Liver (tissue), 9 donors: Measurements from ENCODE around the gene GRAMD2B. TPM values are rescaled to one million over a fixed set of nuclear protein-coding genes. Genes with fewer than 3 reads are reported as not detected.

Source experiments
- DNase-seq: peaks from one replicate; pipeline ENCODE4 v3.0.0-alpha.2; 2017; ENCODE audit warnings: low spot score
- H3K27ac ChIP-seq, 2 donors: one replicate each; pipeline ENCODE4 v1.7.0; 2013; ENCODE audit warnings: inconsistent platforms in 2 of 2, low read length in 2 of 2, control low read depth in 1 of 2, low read depth in 1 of 2, mild to moderate bottlenecking in 1 of 2
- H3K27me3 ChIP-seq, 4 donors: one replicate each; pipeline versions ENCODE4 v1.6.1 to v1.7.0; 2013; ENCODE audit warnings: low read length in 3 of 4, inconsistent platforms in 1 of 4, mild to moderate bottlenecking in 1 of 4, moderate library complexity in 1 of 4; ENCODE audit not compliant: control insufficient read depth in 4 of 4, insufficient read depth in 4 of 4
- H3K36me3 ChIP-seq, 4 donors: one replicate each; pipeline versions ENCODE4 v1.6.1 to v1.7.0; 2013; ENCODE audit warnings: low read length in 3 of 4, mild to moderate bottlenecking in 3 of 4, low read depth in 1 of 4, moderate library complexity in 1 of 4; ENCODE audit not compliant: control insufficient read depth in 4 of 4, insufficient read depth in 3 of 4
- H3K4me1 ChIP-seq, 4 donors: one replicate each; pipeline versions ENCODE4 v1.6.1 to v1.7.0; 2013; ENCODE audit warnings: low read length in 3 of 4, mild to moderate bottlenecking in 3 of 4, moderate library complexity in 1 of 4; ENCODE audit not compliant: control insufficient read depth in 4 of 4, insufficient read depth in 4 of 4
- H3K4me3 ChIP-seq, 3 donors: one replicate each; pipeline versions ENCODE4 v1.6.1 to v1.7.0; 2013; ENCODE audit warnings: low read length in 3 of 3, control low read depth in 1 of 3, low read depth in 1 of 3, mild to moderate bottlenecking in 1 of 3
- H3K9ac ChIP-seq, 2 donors: one replicate each; pipeline ENCODE4 v1.7.0; 2013; ENCODE audit warnings: low read length in 2 of 2, mild to moderate bottlenecking in 2 of 2, moderate library complexity in 2 of 2, control low read depth in 1 of 2, low read depth in 1 of 2
- H3K9me3 ChIP-seq, 4 donors: one replicate each; pipeline versions ENCODE4 v1.6.1 to v1.7.0; 2013; ENCODE audit warnings: low read length in 3 of 4; ENCODE audit not compliant: control insufficient read depth in 4 of 4
- ATF3 ChIP-seq: IDR thresholded peaks from 2 replicates; pipeline ENCODE4 v1.6.1; 2016; ENCODE audit warnings: antibody characterized with exemption
- CTCF ChIP-seq: fragments of 150-350 bp; IDR thresholded peaks from 2 replicates; pipeline ENCODE4 v1.5.1; 2017; ENCODE audit warnings: improper control_type of control experiment, low read depth, low read length; ENCODE audit not compliant: missing input control
- EGR1 ChIP-seq, 2 donors: IDR thresholded peaks; 2 replicates each; pipeline ENCODE4 v1.6.1; 2016 to 2018; ENCODE audit warnings: antibody characterized with exemption in 2 of 2, low read depth in 2 of 2
- FOXA1 ChIP-seq: IDR thresholded peaks from 2 replicates; pipeline ENCODE4 v1.6.1; 2016; ENCODE audit warnings: antibody characterized with exemption
- FOXA2 ChIP-seq: IDR thresholded peaks from 2 replicates; pipeline ENCODE4 v1.6.1; 2016; ENCODE audit warnings: antibody characterized with exemption
- GABPA ChIP-seq, 2 donors: IDR thresholded peaks in 1 of 2; conservative IDR thresholded peaks in 1 of 2; 2 replicates each; pipeline ENCODE4 v1.6.1; 2016; ENCODE audit warnings: antibody characterized with exemption in 2 of 2, mild to moderate bottlenecking in 1 of 2, moderate library complexity in 1 of 2
- HNF4A ChIP-seq, 2 donors: conservative IDR thresholded peaks; 2 replicates each; pipeline ENCODE4 v1.6.1; 2016; ENCODE audit warnings: antibody characterized with exemption in 2 of 2, mild to moderate bottlenecking in 2 of 2
- HNF4G ChIP-seq: IDR thresholded peaks from 2 replicates; pipeline ENCODE4 v1.6.1; 2016; ENCODE audit warnings: antibody characterized with exemption
- JUND ChIP-seq, 2 donors: IDR thresholded peaks; 2 replicates each; pipeline ENCODE4 v1.6.1; 2016; ENCODE audit warnings: antibody characterized with exemption in 2 of 2
- MAX ChIP-seq: IDR thresholded peaks from 2 replicates; pipeline ENCODE4 v1.6.1; 2016; ENCODE audit warnings: antibody characterized with exemption
- NR2F2 ChIP-seq: IDR thresholded peaks from 2 replicates; pipeline ENCODE4 v1.6.1; 2016; ENCODE audit warnings: antibody characterized with exemption
- RAD21 ChIP-seq, 2 donors: IDR thresholded peaks; 2 replicates each; pipeline ENCODE4 v1.6.1; 2016; ENCODE audit warnings: antibody characterized with exemption in 2 of 2, mild to moderate bottlenecking in 2 of 2
- REST ChIP-seq: IDR thresholded peaks from 2 replicates; pipeline ENCODE4 v1.6.1; 2016; ENCODE audit warnings: antibody characterized with exemption, mild to moderate bottlenecking
- RXRA ChIP-seq, 2 donors: IDR thresholded peaks; 2 replicates each; pipeline ENCODE4 v1.6.1; 2017 to 2018; ENCODE audit warnings: antibody characterized with exemption in 2 of 2, mild to moderate bottlenecking in 1 of 2
- SP1 ChIP-seq: IDR thresholded peaks from 2 replicates; pipeline ENCODE4 v1.6.1; 2018; ENCODE audit warnings: antibody characterized with exemption, mild to moderate bottlenecking
- TAF1 ChIP-seq: conservative IDR thresholded peaks from 2 replicates; pipeline ENCODE4 v1.6.1; 2016; ENCODE audit warnings: antibody characterized with exemption, mild to moderate bottlenecking
- YY1 ChIP-seq: IDR thresholded peaks from 2 replicates; pipeline ENCODE4 v1.6.1; 2016; ENCODE audit warnings: antibody characterized with exemption, mild to moderate bottlenecking
- ZBTB33 ChIP-seq: IDR thresholded peaks from 2 replicates; pipeline ENCODE4 v1.6.1; 2016; ENCODE audit warnings: antibody characterized with exemption
- WGBS: extraction: QIAGEN DNeasy Blood & Tissue Kit; methylation state at CpG from one replicate; pipeline ENCODE4 v1.1.7; 2013; 5-methylcytosine and 5-hydroxymethylcytosine counted together
- polyA plus RNA-seq, 2 donors: library from polyadenylated mRNA; stranded (reverse) in 1 of 2; unstranded in 1 of 2; fragments of 200-250 nt in 1 of 2; fragments of >200 nt in 1 of 2; fragmentation: Nextera tagmentation in 1 of 2; extraction: Ambion mirVana in 1 of 2; gene quantifications; one replicate each; pipeline versions ENCODE4 v1.2.1 to v1.2.3, GENCODE V29; 2013 to 2015
- total RNA-seq, 2 donors: library from RNA; depleted of rRNA; stranded (reverse); fragments of >200 nt; gene quantifications; one replicate each; pipeline ENCODE4 v1.2.3, GENCODE V29; 2014
- donor health status: healthy.
- donor health status: healthy.
- donor health status: healthy.
- donor health status: healthy.
- donor health status: healthy.

The GRAMD2B gene
- total and polyA plus RNA-seq, 4 donors, result 6.5 to 24.1 (median 13.5) TPM

- no peaks in the 10 kb centered on the region for H3K36me3 ChIP-seq
- no peaks in the 10 kb centered on the region for H3K9me3 ChIP-seq
- TF ChIP-seq SP1, result no peak
- TF ChIP-seq HNF4G, result no peak
- TF ChIP-seq NR2F2, result no peak
- peak in 1 of 2 donors; percentile 40 for TF ChIP-seq RAD21 (IDR thresholded peaks at IDR 0.05)
- TF ChIP-seq GABPA (IDR thresholded peaks at IDR 0.05 in 1 of 2, conservative IDR thresholded peaks at IDR 0.05 in 1 of 2), result no peak
- no peak overlapping the region for H3K4me3 ChIP-seq
- no peak overlapping the region for H3K9ac ChIP-seq
- 53% methylated on average over 3 of the region's 3 CpGs for WGBS
- H3K4me1 ChIP-seq, result peaks cover 0 to 14% (median 6%) of the 10 kb centered on the region in 4 donors
- no peak overlapping the region for H3K27ac ChIP-seq
- DNase-seq, result no peak
- H3K27me3 ChIP-seq, result no peaks in the 10 kb centered on the region
Observed at GRCh38 chr5:126536874-126537273, 113.7 kb downstream of the GRAMD2B start.

GRCh38 chr5:126538579-126538978, 115.4 kb downstream of the GRAMD2B start:
- Histone ChIP-seq H3K36me3 (no peaks in the 10 kb centered on the region), H3K4me1 (peaks cover 0 to 29% (median 22%) of the 10 kb centered on the region in 4 donors), H3K27ac (no peak overlapping the region), H3K27me3 (no peaks in the 10 kb centered on the region), H3K9ac (no peak overlapping the region), H3K9me3 (no peaks in the 10 kb centered on the region), H3K4me3 (no peak overlapping the region)
- TF ChIP-seq TAF1 (no peak), CTCF (no peak), SP1 (no peak), NR2F2 (no peak), GABPA (IDR thresholded peaks at IDR 0.05 in 1 of 2, conservative IDR thresholded peaks at IDR 0.05 in 1 of 2) (no peak), EGR1 (IDR thresholded peaks at IDR 0.05; ENCODE audit: low read depth in 2 of 2) (no peak), FOXA2 (no peak), HNF4A (conservative IDR thresholded peaks at IDR 0.05) (no peak), RAD21 (IDR thresholded peaks at IDR 0.05) (no peak), RXRA (IDR thresholded peaks at IDR 0.05) (no peak), FOXA1 (no peak), ATF3 (no peak), REST (no peak), MAX (no peak), YY1 (no peak), HNF4G (no peak), JUND (IDR thresholded peaks at IDR 0.05) (no peak), ZBTB33 (no peak)
- DNase-seq, result no peak
- 52% methylated on average over 1 of the region's 1 CpG for WGBS
